Neural crest cell (in vitro differentiated cells): ENCODE results near the gene COL9A1. TPM values are rescaled to one million over a fixed set of nuclear protein-coding genes. Genes with fewer than 3 reads are reported as not detected.

Experiments
- DNase-seq: peaks from one replicate; pipeline ENCODE4 v3.0.0; 2021; ENCODE audit warnings: low read depth, mixed read lengths, low spot score
- H3K27ac Mint-ChIP-seq: one replicate; pipeline ENCODE4 v1.8.0; 2021; ENCODE audit warnings: mild to moderate bottlenecking, mixed read lengths; ENCODE audit not compliant: unreplicated experiment
- H3K27me3 Mint-ChIP-seq: 2 replicates; pipeline ENCODE4 v1.8.0; 2021; ENCODE audit warnings: low read depth, mild to moderate bottlenecking, mixed read lengths
- H3K36me3 Mint-ChIP-seq: 2 replicates; pipeline ENCODE4 v1.8.0; 2021; ENCODE audit warnings: low read depth, mild to moderate bottlenecking, mixed read lengths
- H3K4me1 Mint-ChIP-seq: 2 replicates; pipeline ENCODE4 v1.8.0; 2021; ENCODE audit warnings: mixed read lengths
- H3K4me3 Mint-ChIP-seq: one replicate; pipeline ENCODE4 v1.8.0; 2021; ENCODE audit warnings: mild to moderate bottlenecking, mixed read lengths
- H3K9me3 Mint-ChIP-seq: 2 replicates; pipeline ENCODE4 v1.8.0; 2021; ENCODE audit warnings: mixed read lengths
- total RNA-seq: library from RNA; stranded (reverse); gene quantifications from 2 replicates; pipeline ENCODE4 v1.2.1, GENCODE V29; 2021
- TF ChIP-seq, protein P1 (sequence below): fragments of 200-600 bp; sonication (generic); conservative IDR thresholded peaks from 2 replicates; pipeline ENCODE4 v1.5.0; 2021; ENCODE audit warnings: antibody characterized with exemption, mild to moderate bottlenecking

COL9A1 gene
- total RNA-seq, 1 donor from 2014 or later: 30.8 TPM

DNA sequence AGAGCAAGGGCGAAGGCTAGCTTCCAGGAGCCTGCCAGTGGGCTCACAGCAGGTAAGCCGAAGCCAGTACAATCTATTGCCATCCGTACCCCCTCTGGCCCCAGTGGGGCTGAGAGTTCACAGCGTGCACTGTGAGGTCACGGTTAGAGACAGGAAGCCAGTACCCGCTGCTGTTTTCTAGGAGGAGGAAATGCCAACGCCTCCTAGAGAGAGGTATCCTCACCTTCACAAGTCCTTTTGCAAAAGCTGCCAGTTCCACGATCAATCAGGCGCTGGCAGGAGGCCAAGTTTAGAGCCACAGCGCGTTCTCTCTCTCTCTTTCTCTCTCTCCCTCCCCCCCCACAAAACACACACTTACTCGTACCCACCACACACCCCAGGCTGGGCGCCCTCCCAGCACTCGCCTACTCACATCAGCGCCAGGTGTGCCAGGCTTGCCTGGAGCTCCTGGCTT, 22.5 kb downstream of the COL9A1 start:
- Mint-ChIP-seq H3K36me3 (peaks cover 3% of the 10 kb centered on the region), H3K27ac (no peak overlapping the region), H3K27me3 (peaks cover 42% of the 10 kb centered on the region)

DNA sequence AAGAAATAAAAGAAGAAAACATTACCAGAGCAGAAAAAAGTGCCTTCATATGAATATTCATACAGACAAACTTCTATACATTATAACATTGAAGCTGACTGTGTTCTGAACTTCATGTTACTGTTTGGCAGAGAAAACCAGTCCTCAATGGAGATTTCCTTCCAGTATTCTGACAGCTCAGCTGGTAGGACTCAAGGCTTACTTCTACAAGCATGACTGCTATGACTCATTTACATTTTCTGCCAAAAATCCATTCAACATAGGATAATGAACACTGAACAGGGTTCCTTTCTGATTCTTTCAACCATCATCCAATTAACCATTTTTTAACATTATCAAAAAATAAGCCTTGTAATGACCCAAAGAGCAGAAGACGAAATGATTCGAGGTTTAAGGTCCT, 25.4 kb downstream of the COL9A1 start:
- Mint-ChIP-seq H3K4me3 (no peak overlapping the region), H3K9me3 (no peaks in the 10 kb centered on the region), H3K4me1 (peaks cover 11% of the 10 kb centered on the region), H3K27ac (no peak overlapping the region), H3K27me3 (peaks cover 14% of the 10 kb centered on the region), H3K36me3 (peaks cover 8% of the 10 kb centered on the region)
- no peak for DNase-seq
- TF ChIP-seq, protein P1, sequence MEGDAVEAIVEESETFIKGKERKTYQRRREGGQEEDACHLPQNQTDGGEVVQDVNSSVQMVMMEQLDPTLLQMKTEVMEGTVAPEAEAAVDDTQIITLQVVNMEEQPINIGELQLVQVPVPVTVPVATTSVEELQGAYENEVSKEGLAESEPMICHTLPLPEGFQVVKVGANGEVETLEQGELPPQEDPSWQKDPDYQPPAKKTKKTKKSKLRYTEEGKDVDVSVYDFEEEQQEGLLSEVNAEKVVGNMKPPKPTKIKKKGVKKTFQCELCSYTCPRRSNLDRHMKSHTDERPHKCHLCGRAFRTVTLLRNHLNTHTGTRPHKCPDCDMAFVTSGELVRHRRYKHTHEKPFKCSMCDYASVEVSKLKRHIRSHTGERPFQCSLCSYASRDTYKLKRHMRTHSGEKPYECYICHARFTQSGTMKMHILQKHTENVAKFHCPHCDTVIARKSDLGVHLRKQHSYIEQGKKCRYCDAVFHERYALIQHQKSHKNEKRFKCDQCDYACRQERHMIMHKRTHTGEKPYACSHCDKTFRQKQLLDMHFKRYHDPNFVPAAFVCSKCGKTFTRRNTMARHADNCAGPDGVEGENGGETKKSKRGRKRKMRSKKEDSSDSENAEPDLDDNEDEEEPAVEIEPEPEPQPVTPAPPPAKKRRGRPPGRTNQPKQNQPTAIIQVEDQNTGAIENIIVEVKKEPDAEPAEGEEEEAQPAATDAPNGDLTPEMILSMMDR: no peak

More for the DNA sequence above, 22.5 kb downstream of the COL9A1 start:
- no peaks in the 10 kb centered on the region for H3K9me3 Mint-ChIP-seq
- TF ChIP-seq, protein P1: no peak
- peaks cover 11% of the 10 kb centered on the region for H3K4me1 Mint-ChIP-seq
- H3K4me3 Mint-ChIP-seq: no peak overlapping the region
- DNase-seq: no peak

DNA sequence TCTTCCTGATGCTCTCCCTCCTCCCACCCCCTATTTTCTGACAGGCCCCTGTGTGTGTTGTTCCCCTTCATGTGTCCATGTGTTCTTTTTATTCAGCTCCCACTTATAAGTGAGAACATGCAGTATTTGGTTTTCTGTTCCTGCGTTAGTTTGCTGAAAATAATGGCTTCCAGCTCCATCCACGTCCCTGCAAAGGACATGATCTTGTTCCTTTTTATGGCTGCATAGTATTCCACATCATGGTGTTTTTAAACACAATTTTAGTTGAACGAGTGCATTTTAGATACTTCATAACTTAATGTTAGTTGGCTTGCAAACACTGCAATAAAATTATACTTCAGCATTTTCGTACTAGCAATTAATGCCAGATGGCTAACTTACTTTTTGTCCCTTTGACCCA, 28.5 kb downstream of the COL9A1 start:
- no peak overlapping the region for H3K4me3 Mint-ChIP-seq
- TF ChIP-seq, protein P1: no peak
- no peaks in the 10 kb centered on the region for H3K4me1 Mint-ChIP-seq
- peaks cover 8% of the 10 kb centered on the region for H3K36me3 Mint-ChIP-seq
- H3K9me3 Mint-ChIP-seq: no peaks in the 10 kb centered on the region
- no peaks in the 10 kb centered on the region for H3K27me3 Mint-ChIP-seq
- H3K27ac Mint-ChIP-seq: no peak overlapping the region
- no peak for DNase-seq

DNA sequence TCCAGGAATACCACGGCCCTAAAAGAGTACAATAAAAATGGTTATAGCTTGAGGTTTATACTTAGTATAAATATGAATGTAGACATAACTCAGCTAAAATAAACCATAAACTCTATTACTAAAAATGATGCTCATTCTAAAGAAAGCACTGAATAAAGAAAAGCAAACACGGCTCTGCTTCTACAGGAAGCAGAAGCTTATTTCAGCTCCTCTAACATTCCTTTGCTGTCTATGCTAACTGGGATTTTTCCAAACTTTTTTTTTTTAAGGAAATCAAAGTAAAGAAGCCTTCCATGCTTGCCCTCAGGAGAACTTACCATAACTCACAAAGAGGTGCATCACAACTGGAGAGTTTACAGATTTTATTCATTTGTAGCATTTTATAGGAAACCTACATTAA, 30.8 kb downstream of the COL9A1 start:
- no peak for DNase-seq
- Mint-ChIP-seq H3K27ac (no peak overlapping the region), H3K36me3 (peaks cover 13% of the 10 kb centered on the region), H3K4me3 (no peak overlapping the region), H3K9me3 (no peaks in the 10 kb centered on the region), H3K27me3 (no peaks in the 10 kb centered on the region), H3K4me1 (no peaks in the 10 kb centered on the region)
- TF ChIP-seq, protein P1: no peak

DNA sequence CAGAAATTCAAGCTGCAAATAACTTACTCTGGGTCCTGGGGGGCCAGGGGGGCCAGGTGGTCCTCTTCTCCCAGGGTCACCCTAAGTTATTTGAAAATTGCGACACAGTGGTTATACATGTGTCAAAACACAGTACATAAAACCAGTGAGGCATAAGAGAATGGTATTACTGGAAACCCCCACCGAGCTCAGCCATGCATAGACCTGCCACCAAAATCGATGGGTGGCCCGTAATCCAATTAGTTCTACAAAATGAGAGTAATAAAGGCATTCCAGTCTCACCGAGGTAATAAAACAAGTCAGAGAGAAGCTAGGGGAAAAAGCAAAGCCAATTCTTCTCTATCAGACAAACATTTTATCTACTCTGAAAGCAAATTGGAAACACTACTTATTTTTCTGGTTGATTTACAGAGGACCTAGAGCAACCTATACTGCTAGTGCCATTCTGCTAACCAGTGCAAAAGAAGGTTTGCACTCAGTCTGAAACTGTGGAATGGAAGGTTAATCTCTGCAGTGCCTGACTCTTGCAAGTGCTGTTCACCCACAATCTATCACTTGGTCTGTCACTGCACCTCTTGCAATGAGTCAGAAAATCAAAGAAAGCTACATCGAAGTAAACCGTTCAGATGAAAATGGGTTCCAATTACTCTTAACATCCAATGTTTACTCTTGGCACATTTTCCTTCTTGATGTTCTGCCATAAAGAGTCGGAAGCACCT, 32.4 kb downstream of the COL9A1 start:
- Mint-ChIP-seq H3K27ac (no peak overlapping the region), H3K4me3 (no peak overlapping the region), H3K27me3 (no peaks in the 10 kb centered on the region), H3K9me3 (no peaks in the 10 kb centered on the region), H3K36me3 (peaks cover 13% of the 10 kb centered on the region), H3K4me1 (no peaks in the 10 kb centered on the region)
- DNase-seq: no peak
- TF ChIP-seq, protein P1: no peak
